IPS-11a (cell line): ENCODE measurements around the gene MEIS2.

Experiments used
- H3K4me3 ChIP-seq: one replicate; pipeline ENCODE4 v1.5.1; 2013; ENCODE audit warnings: low read depth, low read length, control low read depth

The MEIS2 gene

GRCh38 chr15:36940219-36940618, 160.1 kb downstream of the MEIS2 start:
- H3K4me3 ChIP-seq = no peak overlapping the region

- no peak overlapping the region for H3K4me3 ChIP-seq
Measured at GRCh38 chr15:36938764-36939163, 161.6 kb downstream of the MEIS2 start.

DNA sequence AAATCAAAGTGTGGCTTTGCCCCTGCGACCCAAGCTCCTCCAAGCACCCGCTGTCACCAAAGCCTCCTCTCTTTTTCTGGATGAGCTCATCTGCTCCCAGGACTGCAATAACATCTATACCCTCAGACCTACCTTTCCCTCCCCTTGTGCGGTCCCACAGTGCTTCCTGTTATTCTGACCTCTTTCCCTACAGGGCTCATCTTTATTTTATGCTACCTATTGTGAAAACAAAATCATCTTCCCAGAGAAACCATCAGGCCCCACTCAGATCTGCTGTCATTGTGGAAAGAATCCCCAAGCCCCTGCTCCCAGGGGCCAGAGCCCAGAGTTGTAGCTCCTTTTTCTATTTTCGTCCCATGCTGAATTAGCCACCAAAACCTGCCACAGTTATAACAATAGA, 162.2 kb downstream of the MEIS2 start:
- no peak overlapping the region for H3K4me3 ChIP-seq

DNA sequence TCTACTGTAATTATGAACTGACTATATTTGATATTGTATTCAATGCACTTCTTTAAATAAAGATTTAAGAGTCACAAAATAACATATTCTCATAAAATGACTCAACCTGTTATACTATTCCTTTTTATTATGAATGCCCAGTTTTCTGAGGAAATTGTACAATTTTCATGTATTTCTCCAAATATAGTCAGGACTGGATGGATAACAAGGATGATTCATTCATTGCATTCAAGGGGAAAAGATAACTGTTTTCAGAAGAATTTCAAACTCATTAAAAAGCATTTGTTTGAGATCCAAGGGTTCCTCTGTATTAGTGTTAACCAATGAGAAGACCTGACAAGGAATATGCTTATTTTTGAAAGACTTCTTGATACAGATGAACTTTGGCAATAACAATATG, 163.7 kb downstream of the MEIS2 start:
- H3K4me3 ChIP-seq = no peak overlapping the region

GRCh38 chr15:36933255-36933990, 166.9 kb downstream of the MEIS2 start:
- no peak overlapping the region for H3K4me3 ChIP-seq

DNA sequence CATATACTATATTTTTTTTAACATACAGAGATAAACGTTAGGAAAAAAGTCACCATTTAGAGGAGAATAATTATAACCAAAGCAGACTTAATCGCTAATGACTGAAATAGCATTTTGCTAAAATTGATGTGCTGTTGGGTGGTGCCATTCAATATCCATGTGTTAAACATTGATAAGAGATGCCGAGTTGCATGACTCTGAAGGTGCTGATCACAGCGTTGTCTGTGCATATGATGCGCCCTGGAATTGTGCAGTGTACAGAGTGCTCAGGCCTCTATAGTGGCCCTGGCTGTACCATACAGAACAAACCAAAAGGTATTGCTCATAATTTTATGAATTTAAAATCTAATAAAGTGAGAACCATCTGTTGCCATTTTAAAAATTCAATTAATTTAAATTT, 168.3 kb downstream of the MEIS2 start:
- no peak overlapping the region for H3K4me3 ChIP-seq

DNA sequence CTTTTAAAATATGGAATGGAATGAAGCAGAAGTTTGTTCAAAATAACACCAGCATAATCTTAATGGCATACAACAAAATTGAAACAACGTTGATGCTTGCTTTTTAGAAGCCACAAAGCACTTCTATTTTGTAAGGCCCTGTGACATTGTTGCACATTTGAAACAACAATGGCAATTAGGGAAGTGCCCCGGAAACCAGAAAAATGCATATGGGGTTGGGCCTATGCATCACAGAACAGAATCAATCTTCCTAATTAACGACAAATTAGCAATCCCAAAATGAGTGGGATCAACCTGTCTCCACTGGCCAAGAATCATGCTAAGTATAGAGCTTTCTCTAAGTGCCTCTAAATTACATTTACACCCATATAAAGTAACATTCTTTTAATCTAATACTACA, 168.9 kb downstream of the MEIS2 start:
- H3K4me3 ChIP-seq = no peak overlapping the region

DNA sequence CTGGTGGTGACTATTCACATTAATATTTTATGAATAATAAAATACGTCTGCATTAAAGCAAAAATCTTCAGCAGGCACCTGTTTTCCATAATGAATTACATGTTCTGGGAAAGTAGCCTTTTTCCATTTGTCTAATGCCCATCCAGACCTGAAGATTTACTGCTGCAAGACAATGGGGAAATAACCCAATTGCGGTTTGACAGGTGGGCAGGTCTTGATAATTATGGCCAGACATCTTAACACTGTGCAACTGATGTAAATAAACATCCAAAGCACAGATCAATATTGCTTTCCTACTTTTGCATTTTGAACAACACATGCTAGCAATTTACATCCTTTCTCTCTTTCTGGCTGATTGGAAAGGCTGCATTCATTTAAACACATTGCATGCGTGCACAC, 173.9 kb downstream of the MEIS2 start:
- no peak overlapping the region for H3K4me3 ChIP-seq

DNA sequence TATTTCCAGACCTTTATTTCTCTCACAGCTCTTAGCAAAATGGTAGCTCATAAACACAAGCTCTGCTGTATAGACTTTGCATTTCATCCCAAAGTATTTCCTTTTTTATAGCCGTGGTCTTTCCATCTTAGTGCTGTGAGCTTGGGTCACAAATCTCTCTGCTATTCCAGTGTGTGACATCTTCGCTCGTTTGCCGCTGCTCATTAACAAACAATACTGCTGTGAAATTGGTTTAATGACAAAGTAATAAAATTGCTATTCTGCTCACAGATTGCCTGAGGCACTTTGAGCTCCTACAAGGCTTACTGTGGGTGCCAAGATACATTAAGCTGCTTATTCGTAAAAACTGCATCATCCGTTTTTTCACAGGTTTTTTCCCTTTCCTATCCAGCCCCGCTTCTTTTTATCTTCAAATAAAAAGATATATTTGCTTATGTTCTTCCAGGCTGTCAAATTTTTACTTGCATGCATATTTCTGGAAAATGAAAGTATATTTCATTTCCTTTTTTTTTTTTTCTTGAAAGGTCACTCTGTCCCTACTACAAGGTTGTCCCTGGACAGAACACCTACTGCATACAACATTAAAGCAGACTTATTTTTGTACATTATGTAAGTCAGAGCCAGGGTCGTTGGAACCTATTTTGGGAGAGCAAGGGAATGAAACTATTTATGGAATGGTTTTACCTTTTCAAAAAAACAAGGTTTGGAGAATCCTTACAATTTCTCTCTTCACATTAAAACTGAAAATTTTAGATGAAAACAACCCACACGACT, 174.5 kb downstream of the MEIS2 start:
- H3K4me3 ChIP-seq = no peak overlapping the region

GRCh38 chr15:36925049-36925448, 175.3 kb downstream of the MEIS2 start:
- H3K4me3 ChIP-seq = no peak overlapping the region

DNA sequence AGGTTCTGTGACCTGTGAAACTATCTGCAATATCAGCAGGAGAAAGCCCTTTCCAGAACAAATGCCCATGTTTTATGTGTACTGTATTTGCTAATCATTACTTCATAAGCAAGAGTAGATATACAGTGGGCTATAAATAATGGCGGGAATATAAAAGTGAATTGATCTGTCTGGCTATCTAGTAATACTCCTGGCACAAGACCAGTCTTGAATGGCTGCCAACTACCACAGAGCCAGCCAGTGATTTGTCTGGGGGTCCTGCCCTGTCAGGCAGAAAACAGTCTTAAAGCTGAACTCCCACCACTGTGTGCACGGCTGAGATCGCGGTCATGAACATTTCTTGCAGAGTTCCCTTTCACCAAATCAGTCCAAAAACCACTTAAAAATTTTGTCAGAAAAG, 176.3 kb downstream of the MEIS2 start:
- no peak overlapping the region for H3K4me3 ChIP-seq

- no peak overlapping the region for H3K4me3 ChIP-seq
Measured at GRCh38 chr15:36921484-36922091, 178.8 kb downstream of the MEIS2 start.

DNA sequence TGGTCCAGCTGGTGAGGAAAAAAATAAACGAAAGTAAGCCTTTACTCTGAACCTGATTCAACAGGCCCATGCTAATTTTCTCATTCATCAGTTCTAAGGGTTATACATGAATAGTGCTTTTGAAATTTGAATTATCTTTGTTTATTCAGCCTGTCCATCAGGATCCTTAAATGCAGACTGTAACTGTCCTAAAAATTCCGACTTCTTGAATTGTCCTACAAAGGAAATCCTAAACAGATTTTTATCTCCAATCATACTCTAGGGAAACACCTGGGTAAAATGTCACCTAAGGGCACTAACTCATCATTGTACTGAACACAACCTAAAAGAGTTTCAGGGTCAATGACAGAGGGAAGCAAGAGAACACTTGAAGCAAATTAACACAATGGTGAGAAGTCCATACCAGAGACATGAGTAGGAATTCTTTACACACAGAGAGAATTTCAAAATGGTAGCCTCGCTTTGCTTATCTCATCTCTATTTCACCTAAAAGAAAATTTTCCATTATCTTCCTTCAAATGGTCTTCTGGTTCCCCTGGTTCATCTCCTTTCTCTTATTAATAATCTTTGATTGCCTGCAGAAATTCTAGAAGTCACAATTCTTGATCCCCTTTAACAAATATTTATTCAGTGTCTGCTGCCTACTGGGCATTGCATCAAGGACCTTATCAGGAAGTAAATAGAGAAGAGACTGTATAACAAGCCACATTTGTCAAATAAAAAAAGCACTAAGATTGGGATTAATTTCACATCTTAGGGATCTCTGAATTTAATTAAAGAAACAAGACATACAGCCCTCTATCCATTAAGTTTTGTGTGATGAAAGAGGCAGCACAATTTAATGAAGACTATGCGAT, 182.7 kb downstream of the MEIS2 start:
- H3K4me3 ChIP-seq = no peak overlapping the region

- no peak overlapping the region for H3K4me3 ChIP-seq
Measured at GRCh38 chr15:36914960-36915808, 185.2 kb downstream of the MEIS2 start.

GRCh38 chr15:36914466-36914865, 185.9 kb downstream of the MEIS2 start:
- H3K4me3 ChIP-seq = no peak overlapping the region

DNA sequence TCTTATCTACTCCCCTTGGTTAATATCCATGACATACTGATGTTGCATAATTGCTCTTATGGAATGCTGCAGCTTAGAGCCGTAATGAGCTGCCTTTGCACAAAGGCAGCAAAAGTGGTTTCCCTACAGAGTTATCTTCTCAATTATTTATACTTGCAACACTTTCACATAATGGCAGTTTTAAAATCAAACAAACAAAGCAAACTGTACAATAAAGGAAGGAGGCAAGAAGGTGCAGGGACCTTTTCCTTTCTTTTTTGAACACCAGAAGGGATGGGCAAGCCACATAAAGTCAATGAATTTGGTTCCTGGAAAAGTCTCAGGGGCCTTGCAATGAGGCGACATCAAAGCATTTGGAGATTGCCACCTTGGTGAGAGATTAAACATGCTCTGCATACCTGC, 188.0 kb downstream of the MEIS2 start:
- no peak overlapping the region for H3K4me3 ChIP-seq

DNA sequence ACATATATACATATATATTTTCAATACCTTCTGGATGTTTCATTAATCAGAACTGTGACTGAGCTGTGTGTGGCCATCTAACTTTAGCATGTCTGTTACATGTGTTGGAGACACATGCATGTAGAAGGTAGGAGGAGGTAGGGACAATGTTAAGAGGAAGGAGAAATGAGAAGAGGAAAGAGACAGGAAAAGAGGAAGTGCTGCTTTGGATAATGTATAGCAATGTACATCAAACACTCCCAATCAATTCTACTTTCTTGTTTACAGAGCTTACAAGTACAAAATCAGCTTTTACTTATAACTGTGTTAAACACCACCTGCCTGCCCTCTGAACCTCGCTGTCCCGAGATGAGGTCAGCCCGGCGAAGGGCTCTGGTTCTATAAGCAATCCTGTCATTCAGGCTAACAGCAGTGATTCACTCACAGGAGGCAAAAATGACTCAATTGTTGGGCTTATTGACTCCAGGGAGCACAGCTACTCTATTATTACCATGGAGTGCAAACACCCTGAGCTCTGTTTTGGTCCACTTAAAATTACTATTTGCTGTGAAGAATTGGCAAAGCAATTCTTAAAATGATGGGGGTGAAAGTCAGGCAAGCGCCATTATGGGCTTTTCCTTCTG, 188.9 kb downstream of the MEIS2 start:
- no peak overlapping the region for H3K4me3 ChIP-seq

GRCh38 chr15:36908991-36909390, 191.4 kb downstream of the MEIS2 start:
- H3K4me3 ChIP-seq = no peak overlapping the region

DNA sequence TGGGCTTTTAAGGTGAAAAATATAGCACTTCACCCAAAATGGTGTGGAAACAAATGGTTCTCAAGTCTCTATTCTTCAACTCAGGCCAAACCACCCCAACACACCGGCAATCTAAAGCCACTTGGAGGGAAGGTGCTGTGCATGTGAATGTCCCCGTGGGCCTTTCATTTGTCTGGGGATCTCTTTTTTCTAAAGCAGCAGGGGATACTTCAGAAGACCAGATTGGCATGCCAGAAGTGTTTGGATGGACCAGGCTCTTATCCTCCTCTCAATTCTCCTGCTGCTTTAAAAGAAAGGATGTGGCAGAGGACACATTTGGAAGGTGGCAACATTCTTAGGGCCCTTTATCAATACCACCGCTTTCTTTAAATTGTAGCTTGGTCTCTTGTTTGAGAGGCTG, 193.1 kb downstream of the MEIS2 start:
- no peak overlapping the region for H3K4me3 ChIP-seq

- H3K4me3 ChIP-seq = no peak overlapping the region
Measured at GRCh38 chr15:36905908-36906307, 194.4 kb downstream of the MEIS2 start.
